Endothelial cell of umbilical vein (primary cell): ENCODE results near the gene TGFB1. TPM values are rescaled to one million over a fixed set of nuclear protein-coding genes. Genes with fewer than 3 reads are reported as not detected.

Experiments
- BruUV-seq: library from RNA; stranded (reverse); fragments of 400-500 nt; replicated peaks from 2 replicates; lab custom pipeline; 2021; lab: Mats Ljungman, UMichigan
- CTCF ChIA-PET: fragments of 300-600, 350-600 bp; sonication (Branson Sonifier 250); formaldehyde crosslinking; loops from one replicate; lab custom pipeline; 2021; ENCODE audit warnings: antibody characterized with exemption, inconsistent platforms; lab: Charles Lee
- POLR2A ChIA-PET: fragments of 300-600, 350-600 bp; sonication (Branson Sonifier 250); formaldehyde crosslinking; loops from one replicate; lab custom pipeline; 2021; ENCODE audit warnings: antibody characterized with exemption, inconsistent platforms; lab: Charles Lee
- DNase-seq: peaks from one replicate; pipeline ENCODE4 v3.0.0-alpha.2; 2011; ENCODE audit warnings: low read depth, low spot score
- FAIRE-seq: peaks from 2 replicates; lab custom pipeline; 2011; peaks lifted over from hg19 to GRCh38; lab: Jason Lieb, UNC
- H2AFZ ChIP-seq: 2 replicates; pipeline ENCODE4 v1.6.0; 2012; ENCODE audit warnings: low read depth, low read length, control low read depth, inconsistent platforms
- H3K27ac ChIP-seq: 2 replicates; pipeline ENCODE4 v1.5.1; 2011; ENCODE audit warnings: low read depth, mild to moderate bottlenecking, control low read depth, low read length, moderate library complexity; ENCODE audit not compliant: insufficient read depth
- H3K27me3 ChIP-seq, 2 experiments: 2 replicates each; pipeline versions ENCODE4 v1.6.0 to v1.6.1; 2011; ENCODE audit warnings: low read length in 2 of 2, mixed read lengths in 1 of 2; ENCODE audit not compliant: control insufficient read depth in 2 of 2, insufficient read depth in 2 of 2
- H3K36me3 ChIP-seq, 2 experiments: 2 replicates in 1 of 2; 3 replicates in 1 of 2; pipeline ENCODE4 v1.5.1; 2011; ENCODE audit warnings: low read length in 2 of 2, mild to moderate bottlenecking in 1 of 2, moderate library complexity in 1 of 2; ENCODE audit not compliant: control insufficient read depth in 2 of 2, insufficient read depth in 2 of 2; ENCODE audit errors: extremely low read depth in 1 of 2
- H3K4me1 ChIP-seq: 3 replicates; pipeline ENCODE4 v1.5.1; 2011; ENCODE audit warnings: mild to moderate bottlenecking, low read length; ENCODE audit not compliant: control insufficient read depth, insufficient read depth; ENCODE audit errors: extremely low read depth
- H3K4me2 ChIP-seq: 2 replicates; pipeline ENCODE4 v1.6.1; 2011; ENCODE audit warnings: low read length, control low read depth, mixed read lengths; ENCODE audit not compliant: insufficient read depth
- H3K4me3 ChIP-seq, 3 experiments: fragments of 200-600 bp in 1 of 3; sonication (generic), shearing (Covaris generic) in 1 of 3; replicated peaks in 1 of 3; 2 replicates each; pipeline ENCODE4 v1.5.1; 2011 to 2016; ENCODE audit warnings: control low read depth in 3 of 3, low read length in 3 of 3, mild to moderate bottlenecking in 2 of 3, inconsistent platforms in 1 of 3, low read depth in 1 of 3, moderate library complexity in 1 of 3; ENCODE audit not compliant: insufficient read depth in 1 of 3
- H3K79me2 ChIP-seq: 2 replicates; pipeline ENCODE4 v1.6.0; 2012; ENCODE audit warnings: low read length, inconsistent platforms; ENCODE audit not compliant: control insufficient read depth, insufficient read depth
- H3K9ac ChIP-seq: replicated peaks from 2 replicates; pipeline ENCODE3; 2011; ENCODE audit warnings: low read length, control low read depth; ENCODE audit not compliant: insufficient read depth; ENCODE audit errors: extremely low read depth
- H3K9me1 ChIP-seq: replicated peaks from 3 replicates; pipeline ENCODE4 v1.6.0; 2011; ENCODE audit warnings: mild to moderate bottlenecking, low read length; ENCODE audit not compliant: control insufficient read depth, insufficient read depth; ENCODE audit errors: extremely low read depth
- H3K9me3 ChIP-seq: replicated peaks from 2 replicates; pipeline ENCODE4 v1.5.1; 2012; ENCODE audit warnings: low read length, inconsistent platforms; ENCODE audit not compliant: control insufficient read depth, insufficient read depth
- H4K20me1 ChIP-seq: replicated peaks from 2 replicates; pipeline ENCODE3; 2011; ENCODE audit warnings: mild to moderate bottlenecking, low read length; ENCODE audit not compliant: control insufficient read depth, insufficient read depth; ENCODE audit errors: extremely low read depth
- EZH2 ChIP-seq: IDR thresholded peaks from 2 replicates; pipeline ENCODE4 v1.6.1; 2012; ENCODE audit warnings: borderline replicate concordance, low read depth, mild to moderate bottlenecking, moderate library complexity, low read length, inconsistent platforms; ENCODE audit not compliant: severe bottlenecking
- JUN ChIP-seq: IDR thresholded peaks from 2 replicates; pipeline ENCODE4 v1.6.1; 2011; ENCODE audit warnings: borderline replicate concordance, low read depth; ENCODE audit not compliant: insufficient read length, insufficient read depth
- MYC ChIP-seq: IDR thresholded peaks from one replicate; pipeline ENCODE4 v1.6.1; 2011; ENCODE audit warnings: mild to moderate bottlenecking, low read depth, low read length
- POLR2AphosphoS5 ChIP-seq: IDR thresholded peaks from 2 replicates; pipeline ENCODE4 v1.6.1; 2012; ENCODE audit warnings: low read depth, mild to moderate bottlenecking, control low read depth, low read length, moderate library complexity; ENCODE audit not compliant: insufficient read depth
- dilution Hi-C: fragments of 300-500 bp; cut with MboI; formaldehyde crosslinking; loops from one replicate; pipeline ENCODE4 v1.15.0; 2019; ENCODE audit warnings: low sequenced_read_pairs; ENCODE audit not compliant: extremely low pct_ligation_motif_present
- intact Hi-C: fragments of 100-400 bp; cut with micrococcal nuclease; formaldehyde crosslinking; loops from one replicate; pipeline ENCODE4 v1.10.0; 2022
- polyA plus RNA-seq, 4 experiments: library from polyadenylated mRNA; depleted of rRNA in 3 of 4; stranded (reverse) in 3 of 4; unstranded in 1 of 4; fragments of >200 nt; gene quantifications; 2 replicates each; pipeline versions ENCODE4 v1.2.1 to v1.2.3, GENCODE V29; 2011 to 2012; ENCODE audit warnings: missing spikeins in 1 of 4
- total RNA-seq: library from RNA; stranded (reverse); gene quantifications from 2 replicates; pipeline ENCODE4 v1.2.3, GENCODE V29; 2021
- TF ChIP-seq, protein P1 (sequence below): IDR thresholded peaks from 2 replicates; pipeline ENCODE4 v1.6.1; 2011; ENCODE audit not compliant: insufficient read depth, insufficient read length

TGFB1 gene
- total and polyA plus RNA-seq, 2 donors (not counting 3 experiments of a cell fraction or from before 2014, with no cell fraction given), result 64.4 to 250 TPM

DNA sequence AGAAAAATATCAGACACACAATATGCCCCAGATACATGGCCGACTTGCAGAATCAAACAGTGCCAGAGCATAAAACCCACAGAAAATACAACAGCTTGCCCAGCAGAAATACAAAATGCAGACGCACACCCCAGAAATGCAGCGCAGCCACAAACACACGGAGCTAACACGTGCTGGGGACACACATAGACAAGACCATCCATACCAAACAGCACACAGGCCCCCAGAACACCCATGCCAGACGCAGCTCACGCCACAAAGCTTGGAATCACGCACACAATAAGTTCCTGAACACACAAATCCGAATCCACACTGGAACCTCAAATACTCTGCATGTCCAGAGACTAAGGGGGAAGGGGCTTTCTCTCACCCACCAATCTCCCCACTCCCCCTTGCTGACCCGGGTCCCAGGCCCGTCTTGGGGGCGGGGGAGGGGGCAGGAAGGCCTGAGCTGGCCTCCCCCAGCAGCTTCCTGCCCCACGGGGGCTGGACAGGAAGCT, 26.6 kb downstream of the TGFB1 start:
- Histone ChIP-seq H3K9ac (peak overlapping the region; percentile 65), H3K27me3 (no peaks in the 10 kb centered on the region), H3K9me3 (no peaks in the 10 kb centered on the region), H4K20me1 (no peaks in the 10 kb centered on the region), H3K36me3 (peaks cover 4 to 29% of the 10 kb centered on the region in 2 experiments), H2AFZ (no peak overlapping the region), H3K9me1 (no peaks in the 10 kb centered on the region), H3K4me2 (peak overlapping the region; percentile 63), H3K4me1 (peaks cover 66% of the 10 kb centered on the region), H3K4me3 (peak overlapping the region in 1 of 3 experiments; percentile 27), H3K79me2 (peaks cover 10% of the 10 kb centered on the region), H3K27ac (peak overlapping the region; percentile 100)
- no peak for FAIRE-seq
- no TSS peak for BruUV-seq
- CTCF ChIA-PET, result interaction anchor here (0.9 to 3.1 kb wide), 7 partner anchors 17 to 243 kb away, joined by 3 to 28 read pairs (median 4); partner anchors contain the start of genes CCDC97 and TGFB1
- TF ChIP-seq, protein P1, sequence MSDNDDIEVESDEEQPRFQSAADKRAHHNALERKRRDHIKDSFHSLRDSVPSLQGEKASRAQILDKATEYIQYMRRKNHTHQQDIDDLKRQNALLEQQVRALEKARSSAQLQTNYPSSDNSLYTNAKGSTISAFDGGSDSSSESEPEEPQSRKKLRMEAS, result peak; percentile 5
- TF ChIP-seq POLR2AphosphoS5 (no peak), MYC (no peak), EZH2 (no peak), JUN (no peak)
- intact Hi-C loops (loop anchor here (1.0 kb wide), 1 partner anchor 24 kb away; no protein-coding TSS in a partner anchor), dilution Hi-C loops (no loop called here)
- DNase-seq, result no peak
- POLR2A ChIA-PET, result interaction anchor here (1.0 kb wide), 1 partner anchor 25 kb away, joined by 3 read pairs; no protein-coding TSS in a partner anchor
